Left hindlimb (tissue), 1 donor: ENCODE data around the gene SCCPDH.

Experiments used
- DNase-seq: peaks from one replicate; pipeline ENCODE4 v3.0.0-alpha.2; 2018

SCCPDH gene

DNA sequence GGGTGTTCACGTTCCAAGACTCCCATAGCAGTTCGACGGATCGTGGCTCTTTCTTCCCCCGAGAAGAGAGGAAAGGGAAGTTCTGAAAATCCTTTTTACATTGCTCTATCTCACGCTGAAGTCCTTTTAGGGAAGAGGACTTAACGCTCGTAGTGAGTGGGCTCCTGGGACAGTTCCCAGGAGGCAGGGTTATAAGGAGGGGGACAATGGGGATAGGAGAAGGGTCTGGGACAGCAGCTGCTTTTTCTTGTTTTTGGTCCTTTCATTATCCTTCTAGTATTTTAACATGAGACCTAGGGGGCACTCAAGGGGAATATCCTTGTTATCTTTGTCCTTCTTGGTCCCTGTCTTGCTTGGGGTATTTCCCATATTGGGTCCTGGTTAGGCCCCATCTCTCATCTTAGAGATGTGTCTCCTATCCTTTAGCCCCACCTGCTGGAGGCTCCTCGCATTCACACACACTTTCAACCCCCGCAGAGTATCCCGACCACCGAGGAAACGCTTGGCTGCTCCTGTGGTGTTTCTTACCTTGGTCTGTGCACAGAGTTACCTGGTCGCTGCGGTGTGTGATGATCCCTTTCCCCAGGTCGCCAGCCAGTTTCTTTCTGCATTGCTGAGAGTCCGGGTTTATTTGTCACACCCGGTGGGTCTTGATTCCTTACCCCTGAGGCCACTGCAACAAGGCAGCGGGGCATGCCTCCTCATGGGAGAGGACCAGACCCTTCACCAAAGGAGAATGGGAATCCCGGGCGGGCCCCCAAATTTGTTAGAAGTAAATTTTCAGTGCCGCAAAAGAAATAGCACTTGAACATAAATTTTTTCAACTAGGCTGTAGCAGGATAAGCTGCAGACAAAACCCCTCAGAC, 29.7 kb downstream of the SCCPDH start:
- DNase-seq, result peak; percentile 52

- no peak for DNase-seq
Measured at GRCh38 chr1:246755419-246755818, 31.2 kb downstream of the SCCPDH start.

DNA sequence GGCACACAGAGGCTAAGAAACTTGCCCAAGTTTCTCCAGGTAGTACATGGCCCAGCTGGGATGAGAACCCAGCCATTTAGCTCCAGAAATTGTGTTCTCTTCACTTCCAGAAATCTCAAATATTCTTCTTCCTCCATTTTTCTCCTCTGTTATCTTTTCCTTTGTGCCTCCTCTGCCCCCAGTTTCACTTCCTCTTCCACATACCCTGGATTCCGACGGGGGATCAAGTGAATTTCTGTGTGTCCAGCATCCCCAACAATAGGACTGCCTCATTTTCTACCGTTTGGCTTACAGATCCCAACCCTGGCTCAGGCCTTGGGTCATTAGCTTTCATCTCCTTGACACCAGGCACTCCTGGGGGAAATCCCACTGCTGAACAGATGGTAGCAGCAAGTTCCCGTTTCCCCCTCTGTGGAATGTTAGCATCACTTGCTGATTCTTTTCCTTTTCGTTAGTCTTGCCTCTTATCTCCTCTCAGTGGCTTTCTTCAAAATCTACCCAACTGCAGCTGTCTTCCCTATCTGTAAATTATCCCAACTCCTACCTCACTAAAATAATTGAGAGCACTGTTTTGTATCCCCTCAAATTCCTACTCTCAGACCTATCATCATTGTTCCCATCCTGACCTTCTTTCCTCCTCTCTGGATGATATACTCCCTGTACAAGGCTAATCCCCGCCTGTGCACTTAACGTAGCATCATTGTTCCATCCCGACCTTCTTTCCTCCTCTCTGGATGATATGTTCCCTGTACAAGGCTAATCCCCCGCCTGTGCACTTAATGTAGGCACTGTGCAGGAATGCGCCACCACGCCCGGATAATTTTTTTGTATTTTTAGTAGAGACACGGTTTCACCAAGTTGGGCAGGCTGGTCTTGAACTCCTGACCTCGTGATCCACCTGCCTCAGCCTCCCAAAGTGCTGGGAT, 36.5 kb downstream of the SCCPDH start:
- DNase-seq, result no peak

DNA sequence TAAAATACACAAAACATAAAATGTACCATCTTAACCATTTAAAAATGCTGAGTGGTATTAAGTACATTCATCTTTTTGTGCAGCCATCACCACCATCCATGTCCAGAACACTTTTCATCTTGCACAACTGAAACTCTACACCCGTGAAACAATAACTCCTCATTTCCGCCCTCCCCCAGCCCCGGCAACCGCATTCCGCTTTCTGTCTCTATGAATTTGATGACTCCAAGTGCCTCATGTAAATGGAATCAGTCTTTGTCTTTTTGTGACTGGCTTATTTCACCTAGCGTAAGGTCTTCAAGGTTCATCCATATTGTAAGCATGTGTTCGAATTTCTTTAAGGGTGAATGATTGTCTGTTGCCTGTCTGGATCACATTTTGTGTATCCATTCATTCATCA, 37.2 kb downstream of the SCCPDH start:
- no peak for DNase-seq

GRCh38 chr1:246765521-246765920, 41.3 kb downstream of the SCCPDH start:
- DNase-seq, result no peak

- no peak for DNase-seq
Measured at GRCh38 chr1:246768403-246769020, 44.3 kb downstream of the SCCPDH start.

DNA sequence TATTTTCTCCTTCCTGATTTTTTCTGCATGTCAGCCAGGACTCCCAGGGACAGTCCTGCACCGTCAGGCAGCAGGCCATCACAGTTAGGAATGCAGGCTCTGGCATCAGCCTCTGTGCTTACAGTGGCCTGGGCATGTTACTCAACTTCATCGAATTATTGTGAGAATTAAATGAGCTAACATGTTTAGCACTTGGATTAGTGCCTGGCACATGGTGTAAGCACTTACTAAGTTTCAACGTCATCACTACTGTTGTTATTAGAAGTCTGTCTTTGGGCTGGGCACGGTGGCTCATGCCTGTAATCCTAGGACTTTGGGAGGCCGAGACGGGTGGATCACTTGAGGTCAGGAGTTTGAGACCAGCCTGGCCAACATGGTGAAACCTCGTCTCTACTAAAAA, 45.1 kb downstream of the SCCPDH start:
- DNase-seq, result no peak

DNA sequence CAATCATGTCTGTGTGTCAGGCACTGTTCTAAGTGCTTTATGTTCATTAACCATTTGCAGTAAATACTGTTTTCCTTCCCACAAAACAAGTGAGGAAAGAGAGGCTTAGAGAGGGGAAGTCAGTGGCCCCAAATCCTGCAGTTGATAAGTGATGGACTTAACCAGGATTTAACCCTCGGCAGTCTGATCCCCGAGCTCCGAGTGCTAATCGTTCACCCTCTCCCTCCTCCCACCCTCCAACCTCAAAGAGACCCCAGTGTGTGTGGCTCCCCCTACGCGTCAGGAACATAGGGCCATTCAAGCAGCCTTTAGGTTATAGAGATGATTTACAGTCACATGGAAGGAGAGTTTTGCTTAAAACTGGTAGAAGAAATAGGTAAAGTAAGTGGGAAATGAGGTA, 47.2 kb downstream of the SCCPDH start:
- no peak for DNase-seq

DNA sequence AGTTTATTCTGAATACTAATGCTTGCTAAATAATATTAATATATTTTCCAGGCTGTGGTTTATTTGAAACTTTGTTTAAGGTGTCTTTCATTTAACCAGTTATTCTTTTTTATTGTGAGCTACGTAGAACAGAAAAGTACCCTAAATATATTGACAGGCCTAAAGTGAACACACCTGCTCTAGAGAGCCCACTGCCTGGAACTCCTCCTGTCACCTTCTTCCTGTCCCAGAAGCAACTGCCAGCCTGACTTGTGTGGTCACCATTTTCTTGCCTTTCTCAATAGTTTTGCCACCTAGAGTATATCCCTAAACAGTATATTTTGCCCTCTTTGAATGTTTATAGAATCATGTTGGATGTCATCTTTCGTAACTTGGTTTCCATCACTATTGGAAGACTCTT, 48.5 kb downstream of the SCCPDH start:
- no peak for DNase-seq

DNA sequence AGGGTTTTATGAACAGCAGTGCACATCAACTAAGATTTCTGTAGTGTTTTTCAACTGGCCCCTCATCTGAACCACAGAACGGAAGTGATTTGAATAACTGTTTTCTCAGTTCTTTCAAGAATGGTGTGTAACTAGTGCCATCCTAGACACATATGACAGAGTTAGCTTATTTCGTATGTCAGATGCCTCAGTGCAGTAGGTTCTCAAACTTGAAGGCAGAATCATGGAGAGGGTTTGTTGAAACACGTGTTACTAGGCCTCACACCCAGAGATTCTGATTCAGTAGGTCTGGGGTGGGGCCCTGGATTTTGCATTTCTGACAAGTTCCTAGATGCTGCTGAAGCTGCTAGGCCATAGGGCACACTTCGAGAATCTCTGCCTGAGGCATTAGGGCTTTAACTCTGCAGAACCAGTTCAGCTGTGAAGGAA, 49.0 kb downstream of the SCCPDH start:
- no peak for DNase-seq

DNA sequence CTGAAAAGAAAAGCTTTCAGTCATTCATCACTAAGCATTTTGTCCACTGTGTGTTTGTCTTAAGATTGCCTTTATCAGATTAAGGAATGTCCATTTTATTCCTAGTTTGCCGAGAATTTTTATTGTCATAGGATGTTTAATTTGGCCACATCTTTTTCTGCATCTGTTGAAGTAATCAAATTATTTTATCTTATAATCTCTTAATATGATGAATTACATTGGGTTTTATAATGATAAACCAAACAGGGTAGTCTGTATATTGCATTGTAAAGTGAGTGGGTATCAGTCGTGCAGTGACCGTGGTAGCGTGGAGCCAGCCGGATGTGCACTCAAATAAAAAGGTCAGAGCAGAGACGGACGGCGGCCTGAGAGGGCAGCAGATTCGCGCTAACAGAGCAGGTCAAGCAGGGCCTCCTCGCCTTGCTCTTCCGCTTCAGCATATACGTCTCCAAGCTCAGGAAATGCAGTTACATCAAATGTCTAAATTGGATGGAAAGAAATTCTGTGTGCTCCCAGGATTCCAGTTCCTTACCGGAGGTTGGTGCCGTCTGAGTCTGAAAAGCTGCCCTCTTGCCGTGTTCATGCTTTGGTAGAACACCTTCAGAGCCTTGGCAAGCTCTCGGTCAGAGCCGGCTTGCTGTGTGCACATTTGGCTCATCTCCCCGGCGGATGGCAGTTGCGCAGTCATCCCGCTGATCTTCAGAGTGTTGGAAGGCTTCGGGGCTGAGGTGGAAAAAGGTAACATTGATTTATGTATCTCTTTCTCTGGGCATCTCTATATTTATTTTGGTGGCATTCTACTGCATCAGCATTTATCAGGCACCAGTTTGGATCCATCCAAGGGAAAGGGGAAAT, 51.5 kb downstream of the SCCPDH start:
- DNase-seq, result no peak

DNA sequence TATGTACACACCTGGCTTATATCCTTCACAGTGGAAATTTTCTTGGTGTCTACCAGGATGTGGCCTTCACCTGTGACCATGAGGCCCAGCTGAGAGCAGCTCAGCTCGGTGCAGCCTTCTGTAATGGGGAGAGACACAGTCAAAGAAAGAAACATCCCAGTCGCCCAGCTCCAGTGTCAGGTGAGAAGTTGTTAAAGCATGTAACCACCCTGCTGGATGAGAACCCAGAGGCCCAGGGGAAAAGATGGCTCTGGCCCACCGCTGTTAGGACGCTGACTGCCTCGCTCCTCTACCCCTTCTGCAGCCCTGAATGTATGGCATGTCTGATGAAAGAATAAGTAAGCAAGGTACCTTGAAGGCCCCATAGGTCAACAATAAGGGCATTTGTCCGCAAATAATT, 52.7 kb downstream of the SCCPDH start:
- DNase-seq, result no peak

DNA sequence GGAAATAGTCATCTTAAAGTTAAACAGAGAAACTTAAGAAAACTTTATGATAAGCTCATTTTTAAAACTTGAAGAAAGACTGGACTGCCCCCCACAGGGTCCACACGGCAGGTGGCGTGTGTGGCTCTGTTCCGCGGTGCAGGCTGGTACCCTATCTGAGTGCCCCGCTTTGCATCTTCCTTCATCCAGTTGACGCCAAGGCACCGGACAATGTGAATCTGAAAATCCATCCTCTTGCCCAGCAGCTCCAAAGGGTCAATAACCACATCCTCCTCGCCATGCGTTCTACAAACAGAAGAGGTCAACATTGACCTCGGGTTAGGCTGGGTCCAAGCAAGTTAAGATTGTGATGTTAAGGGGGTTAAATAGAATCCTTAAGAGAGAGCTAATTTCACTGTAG, 54.5 kb downstream of the SCCPDH start:
- no peak for DNase-seq

DNA sequence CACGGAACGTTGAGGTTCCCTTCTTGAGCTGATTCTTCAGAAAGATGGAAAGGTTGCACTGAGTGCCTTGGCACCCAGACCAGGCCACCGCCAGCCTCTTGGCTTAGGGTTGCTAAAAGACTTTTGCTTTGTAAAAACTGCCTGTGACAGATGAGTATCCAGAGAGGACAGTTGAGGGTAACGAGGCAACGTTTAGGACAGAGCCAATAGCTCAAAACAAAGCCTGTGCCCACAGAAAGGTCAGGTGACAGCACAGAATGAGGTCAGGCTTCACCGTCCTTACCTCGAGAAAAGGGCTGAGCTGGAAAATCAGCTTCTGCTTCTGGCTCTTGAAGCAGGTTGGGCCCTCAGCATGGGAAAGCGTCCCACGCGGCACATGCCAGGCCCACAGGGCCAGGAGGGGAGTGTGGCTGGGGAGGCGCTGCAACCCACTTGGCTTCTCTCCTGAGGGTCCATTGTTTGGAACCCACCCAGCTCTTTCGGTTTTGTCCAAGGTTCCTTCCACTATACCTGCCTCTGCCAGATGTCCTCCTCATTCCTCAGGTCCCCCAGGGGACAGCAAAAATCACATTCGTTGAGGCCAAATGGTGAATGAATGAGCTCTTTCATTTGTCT, 55.5 kb downstream of the SCCPDH start:
- DNase-seq, result no peak

DNA sequence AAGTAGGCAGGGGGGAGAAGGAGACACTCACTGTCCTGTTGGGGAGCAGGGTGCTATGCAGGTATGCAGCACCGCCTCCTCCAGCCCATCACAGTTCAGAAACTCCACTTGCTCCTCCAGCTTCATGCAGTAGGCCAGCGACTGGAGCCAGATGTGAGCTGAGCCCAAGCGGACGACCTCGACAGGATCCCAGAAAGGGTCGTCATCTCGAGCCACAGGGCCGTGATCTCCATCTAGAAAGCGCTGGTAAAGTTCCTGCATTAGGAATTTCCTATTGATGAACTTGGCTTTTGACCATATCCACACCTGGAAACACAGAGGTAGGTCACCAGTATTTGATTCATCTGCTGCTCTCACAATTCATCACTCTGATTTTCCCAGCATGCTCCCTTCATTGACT, 56.1 kb downstream of the SCCPDH start:
- no peak for DNase-seq

DNA sequence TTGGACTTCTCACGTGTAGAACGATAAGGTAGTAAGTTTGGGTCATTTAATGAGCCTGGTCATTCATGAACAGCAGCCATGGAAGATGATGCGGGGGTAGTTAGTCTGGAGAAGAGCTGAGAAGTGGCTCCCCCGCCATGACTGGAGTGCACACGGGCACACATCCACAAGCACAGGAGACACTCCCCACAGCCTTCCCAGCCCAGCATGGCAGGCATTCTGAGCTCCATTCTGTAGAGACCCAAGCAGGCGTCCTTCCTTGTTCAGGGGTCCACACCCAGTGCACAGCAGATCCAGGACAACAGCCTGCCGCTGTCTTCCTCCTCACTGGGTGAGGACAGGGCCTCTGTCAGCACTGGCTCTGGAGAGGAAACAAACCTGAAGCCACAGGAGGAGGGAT, 57.0 kb downstream of the SCCPDH start:
- no peak for DNase-seq

GRCh38 chr1:246782120-246782900, 58.1 kb downstream of the SCCPDH start:
- DNase-seq, result peak; percentile 82

DNA sequence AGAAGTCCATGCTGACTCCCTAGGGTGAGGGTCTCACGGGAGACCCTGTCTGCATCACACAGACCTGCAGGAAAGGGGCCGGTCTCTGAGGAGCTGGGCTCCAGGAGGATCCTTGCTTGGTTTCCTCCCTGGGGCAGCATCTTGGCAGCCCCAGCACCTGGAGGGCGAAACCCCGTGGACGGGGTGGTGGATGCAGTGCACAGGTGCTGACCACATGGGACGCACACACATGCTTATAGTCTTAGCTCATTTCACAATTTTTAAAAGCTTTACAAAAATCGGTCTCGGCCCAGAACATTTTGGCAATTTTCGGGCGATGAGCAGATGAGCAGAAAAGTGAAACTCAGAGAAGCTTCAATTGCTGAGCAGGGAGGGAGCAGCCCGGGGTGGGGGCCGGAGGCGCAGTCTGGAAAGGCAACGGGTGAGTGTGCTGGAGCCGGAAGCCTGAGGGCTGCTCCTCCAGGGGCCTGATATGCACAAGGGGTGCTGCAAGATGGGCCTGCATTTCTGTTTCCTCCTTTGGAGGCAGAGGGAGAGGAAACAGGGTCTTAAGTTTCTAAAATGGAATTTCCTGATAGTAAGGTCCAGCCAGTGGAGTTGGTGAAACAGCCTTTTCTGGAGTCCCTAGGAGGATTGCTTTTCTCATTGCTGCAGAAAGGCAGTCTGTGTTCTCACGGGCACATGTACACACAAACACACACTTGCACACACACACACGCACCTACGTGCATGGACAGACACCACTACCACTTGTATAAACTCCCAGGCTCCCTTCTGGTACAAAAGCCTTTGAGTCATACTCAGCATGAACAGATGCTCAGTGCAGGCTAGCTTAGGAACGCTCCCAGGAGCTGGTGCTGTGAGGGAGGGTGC, 60.6 kb downstream of the SCCPDH start:
- DNase-seq, result peak; percentile 67

- no peak for DNase-seq
Measured at GRCh38 chr1:246785494-246786111, 61.4 kb downstream of the SCCPDH start.
